K562 (cell line): Measurements from ENCODE around the gene SCAMP2. TPM values are rescaled to one million over a fixed set of nuclear protein-coding genes. Genes with fewer than 3 reads are reported as not detected.

Experiments used
- ATAC-seq: fragments of 200-7000 bp; cut with Tn5 transposase; 3 replicates; pipeline ENCODE4 v1.9.1; 2020; ENCODE audit warnings: moderate library complexity
- BruUV-seq: library from RNA; stranded (reverse); fragments of 400-500 nt; replicated peaks from 2 replicates; lab custom pipeline; 2021; lab: Mats Ljungman, UMichigan
- CTCF ChIA-PET: fragments of 300-600 bp; formaldehyde crosslinking; extraction: SDS; loops from one replicate; lab custom pipeline; 2021; ENCODE audit warnings: low intra/inter-chr PET ratio; lab: Yijun Ruan, JAX
- POLR2A ChIA-PET: fragments of 300-600, 350-650 bp; sonication (Branson Sonifier 250); formaldehyde crosslinking; extraction: SDS; loops from one replicate; lab custom pipeline; 2021; ENCODE audit warnings: antibody characterized with exemption, inconsistent platforms; lab: Yijun Ruan, JAX
- DNase-seq, 4 experiments: peaks; one replicate each; pipeline versions ENCODE4 v3.0.0 to v3.0.0-alpha.2; 2011 to 2018; ENCODE audit warnings: low spot score in 3 of 4, mixed read lengths in 3 of 4; ENCODE audit errors: extremely low read depth in 1 of 4
- FAIRE-seq: peaks from 2 replicates; lab custom pipeline; 2011; peaks lifted over from hg19 to GRCh38; lab: Jason Lieb, UNC
- H2AFZ ChIP-seq: 2 replicates; pipeline ENCODE4 v1.6.0; 2011; ENCODE audit warnings: low read depth, low read length, control low read depth, inconsistent platforms
- H3K27ac ChIP-seq: fragments of 200-600 bp; 3 replicates; pipeline ENCODE4 v1.8.0; 2011; ENCODE audit warnings: low read depth, mild to moderate bottlenecking, control low read depth, inconsistent platforms, low read length, moderate library complexity, mixed read lengths; ENCODE audit errors: extremely low read depth
- H3K27me3 ChIP-seq, 2 experiments: fragments of 300-600 bp in 1 of 2; 2 replicates in 1 of 2; 3 replicates in 1 of 2; pipeline versions ENCODE4 v1.6.0 to v1.8.0; 2011; ENCODE audit warnings: inconsistent platforms in 2 of 2, low read length in 2 of 2, mild to moderate bottlenecking in 1 of 2, mixed read lengths in 1 of 2, moderate library complexity in 1 of 2; ENCODE audit not compliant: control insufficient read depth in 2 of 2, insufficient read depth in 2 of 2
- H3K36me3 ChIP-seq: fragments of 300-600 bp; 3 replicates; pipeline ENCODE4 v1.8.0; 2011; ENCODE audit warnings: mild to moderate bottlenecking, low read length, inconsistent platforms; ENCODE audit not compliant: control insufficient read depth, insufficient read depth
- H3K4me1 ChIP-seq, 2 experiments: fragments of 200-600 bp in 1 of 2; replicated peaks in 1 of 2; 2 replicates in 1 of 2; 3 replicates in 1 of 2; pipeline versions ENCODE4 v1.5.1 to v1.8.0; 2011; ENCODE audit warnings: inconsistent platforms in 2 of 2, low read length in 2 of 2, mild to moderate bottlenecking in 1 of 2, mixed read lengths in 1 of 2, moderate library complexity in 1 of 2; ENCODE audit not compliant: control insufficient read depth in 2 of 2, insufficient read depth in 2 of 2
- H3K4me2 ChIP-seq: 2 replicates; pipeline ENCODE4 v1.6.1; 2011; ENCODE audit warnings: low read length, control low read depth, inconsistent platforms, mixed read lengths; ENCODE audit not compliant: insufficient read depth
- H3K4me3 ChIP-seq: fragments of 200-600 bp; sonication (generic), shearing (Covaris generic); 2 replicates; pipeline ENCODE4 v1.5.1; 2016; ENCODE audit warnings: control low read depth, inconsistent platforms
- H3K79me2 ChIP-seq: fragments of 200-600 bp; 3 replicates; pipeline ENCODE4 v1.8.0; 2011; ENCODE audit warnings: low read length, inconsistent platforms; ENCODE audit not compliant: control insufficient read depth, insufficient read depth
- H3K9ac ChIP-seq, 2 experiments: 2 replicates each; pipeline versions ENCODE4 v1.6.0 to v1.6.1; 2011; ENCODE audit warnings: low read depth in 2 of 2, low read length in 2 of 2, control low read depth in 1 of 2, inconsistent platforms in 1 of 2, mild to moderate bottlenecking in 1 of 2, mixed read lengths in 1 of 2; ENCODE audit not compliant: insufficient read depth in 1 of 2
- H3K9me1 ChIP-seq: one replicate; pipeline ENCODE4 v1.6.0; 2011; ENCODE audit warnings: inconsistent platforms, mild to moderate bottlenecking, low read length, moderate library complexity; ENCODE audit not compliant: control insufficient read depth, insufficient read depth
- H3K9me3 ChIP-seq: replicated peaks from 2 replicates; pipeline ENCODE4 v1.5.1; 2011; ENCODE audit warnings: low read depth, low read length, inconsistent platforms; ENCODE audit not compliant: control insufficient read depth, insufficient read depth
- H4K20me1 ChIP-seq: replicated peaks from 2 replicates; pipeline ENCODE4 v1.6.1; 2011; ENCODE audit warnings: low read length, inconsistent platforms, mixed read lengths; ENCODE audit not compliant: control insufficient read depth, insufficient read depth
- FOXJ3 ChIP-seq: sonication (generic); formaldehyde crosslinking; IDR thresholded peaks from 2 replicates; pipeline ENCODE4 v1.4.0; 2020; ENCODE audit warnings: mild to moderate bottlenecking, missing genetic modification reagents
- POLR2H ChIP-seq: IDR thresholded peaks from 2 replicates; pipeline ENCODE4 v1.6.1; 2016; ENCODE audit warnings: missing genetic modification characterization, low read depth, mild to moderate bottlenecking, control low read depth, missing compliant biosample characterization, moderate library complexity
- XRCC5 ChIP-seq: fragments of 200-400 bp; formaldehyde crosslinking; IDR thresholded peaks from 2 replicates; pipeline ENCODE4 v1.6.1; 2017; ENCODE audit warnings: low read depth, mild to moderate bottlenecking, low read length
- WGBS: fragments of 100-300 bp; shearing (Covaris generic); methylation state at CpG from one replicate; pipeline ENCODE4 v1.1.6; 2016; ENCODE audit warnings: low coverage, mixed read lengths; ENCODE audit not compliant: insufficient coverage; ENCODE audit errors: missing lambda C conversion rate; 5-methylcytosine and 5-hydroxymethylcytosine counted together
- in situ Hi-C: fragments of 300-500 bp; cut with MboI; formaldehyde crosslinking; loops from 4 replicates; pipeline ENCODE4 v1.15.0; 2018; ENCODE audit warnings: inconsistent platforms, mixed read lengths
- intact Hi-C: fragments of 100-400 bp; cut with micrococcal nuclease; formaldehyde crosslinking; loops from 2 replicates; pipeline ENCODE4 v1.14.2; 2022
- polyA plus RNA-seq, 8 experiments: library from polyadenylated mRNA; depleted of rRNA in 4 of 8; stranded (reverse) in 5 of 8; unstranded in 3 of 8; fragments of >200 nt; fragmentation: Nextera tagmentation in 2 of 8; fragmentation: Illumina TruSeq in 1 of 8; extraction: Ambion mirVana in 2 of 8; extraction: Trizol in 1 of 8; gene quantifications; 2 replicates each; pipeline versions ENCODE4 v1.2.1 to v1.2.3, GENCODE V29; 2011 to 2014; ENCODE audit warnings: inconsistent platforms in 1 of 8, missing spikeins in 1 of 8
- total RNA-seq, 7 experiments: library from RNA; depleted of rRNA in 6 of 7; stranded (reverse); fragments of >200 nt in 6 of 7; fragmentation: Illumina TruSeq in 2 of 7; extraction: Trizol in 2 of 7; gene quantifications; 2 replicates each; pipeline versions ENCODE4 v1.2.1 to v1.2.3, GENCODE V29; 2011 to 2021; ENCODE audit warnings: low replicate concordance in 1 of 7
- TF ChIP-seq, protein P1 (sequence below): fragments of 450-650 bp; IDR thresholded peaks from 2 replicates; pipeline ENCODE4 v1.6.1; 2016; ENCODE audit warnings: mild to moderate bottlenecking
- TF ChIP-seq, protein P2 (sequence below): fragments of 250-450 bp; sonication (Bioruptor Pico); IDR thresholded peaks from 2 replicates; pipeline ENCODE4 v1.9.0; 2021; ENCODE audit warnings: mild to moderate bottlenecking
- TF ChIP-seq, protein P3 (sequence below): sonication (generic); formaldehyde crosslinking; IDR thresholded peaks from 2 replicates; pipeline ENCODE4 v1.8.1; 2022; ENCODE audit warnings: missing genetic modification reagents
- TF ChIP-seq, protein P4 (sequence below): fragments of 450-650 bp; IDR thresholded peaks from 2 replicates; pipeline ENCODE4 v1.6.1; 2014; ENCODE audit warnings: low read depth, mild to moderate bottlenecking, moderate library complexity, borderline replicate concordance

SCAMP2 gene
- total and polyA plus RNA-seq, 9 of the 15 experiments (the other 6 are each of a cell fraction or from before 2014, with no cell fraction given) = 5.9 to 61.1 (median 20.1) TPM

DNA sequence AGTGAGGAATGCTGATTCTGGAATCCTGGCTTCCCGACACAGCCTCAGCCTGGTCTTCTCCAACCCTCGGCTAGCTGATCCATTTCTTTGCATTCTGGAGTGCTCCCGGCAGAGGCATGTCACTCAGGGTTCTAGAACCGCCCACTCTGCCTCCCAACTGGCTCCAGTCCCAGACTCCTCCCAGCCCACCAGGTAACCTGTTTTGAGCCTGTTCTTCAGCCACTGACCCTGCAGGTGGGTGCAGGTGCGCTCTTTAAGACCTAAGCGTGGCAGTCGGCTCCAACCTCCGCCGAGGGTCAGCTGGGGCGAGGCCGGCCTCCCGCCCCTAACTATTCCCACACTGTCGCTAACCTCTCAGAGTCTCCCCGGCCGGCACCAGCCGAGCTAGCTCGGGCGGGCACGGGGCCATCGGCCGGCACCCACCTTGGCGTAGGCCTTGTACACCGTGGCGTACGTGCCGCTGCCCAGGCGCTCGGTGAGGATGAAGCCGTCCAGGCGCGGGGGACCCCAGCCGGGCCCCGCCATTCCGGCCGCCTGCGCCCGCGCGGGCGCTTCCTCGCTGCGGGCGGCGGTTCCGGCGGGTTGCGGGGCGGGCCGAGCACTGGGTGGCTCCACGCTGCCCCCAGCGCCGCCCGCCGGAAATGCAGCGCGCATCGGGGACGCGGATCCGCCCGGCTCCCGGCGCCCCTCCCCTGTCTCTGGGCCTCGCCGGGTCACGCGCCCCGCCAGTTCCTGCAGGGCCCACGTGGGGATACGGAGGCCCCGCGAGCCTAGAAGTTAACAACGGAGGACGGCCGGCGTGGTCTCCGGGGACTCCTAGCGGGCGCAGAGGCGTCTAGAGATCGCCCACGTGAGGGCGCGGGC is 30.4 kb downstream of the SCAMP2 start, which contains the start of gene ULK3 (continued):
- TF ChIP-seq, protein P1, sequence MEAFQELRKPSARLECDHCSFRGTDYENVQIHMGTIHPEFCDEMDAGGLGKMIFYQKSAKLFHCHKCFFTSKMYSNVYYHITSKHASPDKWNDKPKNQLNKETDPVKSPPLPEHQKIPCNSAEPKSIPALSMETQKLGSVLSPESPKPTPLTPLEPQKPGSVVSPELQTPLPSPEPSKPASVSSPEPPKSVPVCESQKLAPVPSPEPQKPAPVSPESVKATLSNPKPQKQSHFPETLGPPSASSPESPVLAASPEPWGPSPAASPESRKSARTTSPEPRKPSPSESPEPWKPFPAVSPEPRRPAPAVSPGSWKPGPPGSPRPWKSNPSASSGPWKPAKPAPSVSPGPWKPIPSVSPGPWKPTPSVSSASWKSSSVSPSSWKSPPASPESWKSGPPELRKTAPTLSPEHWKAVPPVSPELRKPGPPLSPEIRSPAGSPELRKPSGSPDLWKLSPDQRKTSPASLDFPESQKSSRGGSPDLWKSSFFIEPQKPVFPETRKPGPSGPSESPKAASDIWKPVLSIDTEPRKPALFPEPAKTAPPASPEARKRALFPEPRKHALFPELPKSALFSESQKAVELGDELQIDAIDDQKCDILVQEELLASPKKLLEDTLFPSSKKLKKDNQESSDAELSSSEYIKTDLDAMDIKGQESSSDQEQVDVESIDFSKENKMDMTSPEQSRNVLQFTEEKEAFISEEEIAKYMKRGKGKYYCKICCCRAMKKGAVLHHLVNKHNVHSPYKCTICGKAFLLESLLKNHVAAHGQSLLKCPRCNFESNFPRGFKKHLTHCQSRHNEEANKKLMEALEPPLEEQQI = no peak

DNA sequence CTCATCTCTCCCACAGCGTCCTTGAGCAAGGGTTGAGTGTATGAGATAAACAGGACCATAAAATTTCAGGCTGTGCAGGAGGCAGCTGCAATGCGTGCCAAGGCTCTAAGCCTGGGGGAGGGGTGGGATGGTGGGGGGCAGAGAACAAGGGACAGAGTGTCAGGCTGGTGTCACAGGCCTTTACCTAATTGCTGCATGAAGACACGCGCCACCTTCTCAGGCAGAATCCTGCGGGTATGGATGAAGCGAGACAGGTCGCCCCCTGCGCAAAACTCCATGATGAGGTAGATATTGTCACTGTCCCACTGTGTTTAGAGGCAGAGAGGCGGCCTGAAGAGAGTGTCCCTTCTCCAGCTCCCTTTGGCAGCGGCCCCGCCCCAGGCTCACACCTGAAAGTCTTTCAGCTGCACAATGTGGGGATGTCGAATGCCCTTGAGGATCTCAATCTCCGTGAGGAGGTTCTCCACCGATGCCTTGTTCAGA is 31.2 kb downstream of the SCAMP2 start:
- FAIRE-seq = no peak
- H3K9me1 ChIP-seq = peaks cover 8% of the 10 kb centered on the region
- H2AFZ ChIP-seq = no peak overlapping the region; the same call in 1 of the 2 replicates
- H3K79me2 ChIP-seq = peaks cover 14% of the 10 kb centered on the region; the same call in 2 of the 3 replicates
- H3K9ac ChIP-seq = peak overlapping the region; percentile 82 to 96
- intact Hi-C loops (loop anchor here (5.0 kb wide), 3 partner anchors 50 to 145 kb away; partner anchors contain the start of gene MPI), in situ Hi-C loops (no loop called here)
- no peaks in the 10 kb centered on the region for H3K9me3 ChIP-seq
- ChIA-PET CTCF (no interaction called here), POLR2A (interaction anchor here (0.6 to 1.5 kb wide), 3 partner anchors 16 to 378 kb away, joined by 3 to 5 read pairs (median 3); partner anchors contain the start of gene CPLX3)
- TF ChIP-seq, protein P2, sequence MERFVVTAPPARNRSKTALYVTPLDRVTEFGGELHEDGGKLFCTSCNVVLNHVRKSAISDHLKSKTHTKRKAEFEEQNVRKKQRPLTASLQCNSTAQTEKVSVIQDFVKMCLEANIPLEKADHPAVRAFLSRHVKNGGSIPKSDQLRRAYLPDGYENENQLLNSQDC (CRISPR knock-in tag) = no peak
- TF ChIP-seq XRCC5 = no peak
- TF ChIP-seq, protein P3, sequence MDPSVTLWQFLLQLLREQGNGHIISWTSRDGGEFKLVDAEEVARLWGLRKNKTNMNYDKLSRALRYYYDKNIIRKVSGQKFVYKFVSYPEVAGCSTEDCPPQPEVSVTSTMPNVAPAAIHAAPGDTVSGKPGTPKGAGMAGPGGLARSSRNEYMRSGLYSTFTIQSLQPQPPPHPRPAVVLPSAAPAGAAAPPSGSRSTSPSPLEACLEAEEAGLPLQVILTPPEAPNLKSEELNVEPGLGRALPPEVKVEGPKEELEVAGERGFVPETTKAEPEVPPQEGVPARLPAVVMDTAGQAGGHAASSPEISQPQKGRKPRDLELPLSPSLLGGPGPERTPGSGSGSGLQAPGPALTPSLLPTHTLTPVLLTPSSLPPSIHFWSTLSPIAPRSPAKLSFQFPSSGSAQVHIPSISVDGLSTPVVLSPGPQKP (CRISPR knock-in tag) = no peak
- TF ChIP-seq FOXJ3 (CRISPR knock-in tag) = no peak
- TF ChIP-seq, protein P4, sequence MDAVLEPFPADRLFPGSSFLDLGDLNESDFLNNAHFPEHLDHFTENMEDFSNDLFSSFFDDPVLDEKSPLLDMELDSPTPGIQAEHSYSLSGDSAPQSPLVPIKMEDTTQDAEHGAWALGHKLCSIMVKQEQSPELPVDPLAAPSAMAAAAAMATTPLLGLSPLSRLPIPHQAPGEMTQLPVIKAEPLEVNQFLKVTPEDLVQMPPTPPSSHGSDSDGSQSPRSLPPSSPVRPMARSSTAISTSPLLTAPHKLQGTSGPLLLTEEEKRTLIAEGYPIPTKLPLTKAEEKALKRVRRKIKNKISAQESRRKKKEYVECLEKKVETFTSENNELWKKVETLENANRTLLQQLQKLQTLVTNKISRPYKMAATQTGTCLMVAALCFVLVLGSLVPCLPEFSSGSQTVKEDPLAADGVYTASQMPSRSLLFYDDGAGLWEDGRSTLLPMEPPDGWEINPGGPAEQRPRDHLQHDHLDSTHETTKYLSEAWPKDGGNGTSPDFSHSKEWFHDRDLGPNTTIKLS = no peak
- no peak for TF ChIP-seq POLR2H (tag)
- no peaks in the 10 kb centered on the region for H3K27me3 ChIP-seq
- no TSS peak for BruUV-seq
- H4K20me1 ChIP-seq = peaks cover 4% of the 10 kb centered on the region; the same call in 1 of the 2 replicates
- peak overlapping the region; percentile 99 for H3K4me2 ChIP-seq
- peaks cover 19 to 62% of the 10 kb centered on the region in 2 experiments; a peak in 4 of 5 replicates for H3K4me1 ChIP-seq
- ATAC-seq = no peak
- peak overlapping the region; percentile 99 for H3K4me3 ChIP-seq
- WGBS = 64% methylated on average over 14 of the region's 14 CpGs
- H3K36me3 ChIP-seq = peaks cover 55% of the 10 kb centered on the region; the same call in 2 of the 3 replicates
- no peak for DNase-seq
- no peak overlapping the region for H3K27ac ChIP-seq
